Endothelial cell of umbilical vein (primary cell): ENCODE data around the gene FMN1. TPM values are rescaled to one million over a fixed set of nuclear protein-coding genes. Genes with fewer than 3 reads are reported as not detected.

Source experiments
- BruUV-seq: library from RNA; stranded (reverse); fragments of 400-500 nt; replicated peaks from 2 replicates; lab custom pipeline; 2021; lab: Mats Ljungman, UMichigan
- CTCF ChIA-PET: fragments of 300-600, 350-600 bp; sonication (Branson Sonifier 250); formaldehyde crosslinking; loops from one replicate; lab custom pipeline; 2021; ENCODE audit warnings: antibody characterized with exemption, inconsistent platforms; lab: Charles Lee
- POLR2A ChIA-PET: fragments of 300-600, 350-600 bp; sonication (Branson Sonifier 250); formaldehyde crosslinking; loops from one replicate; lab custom pipeline; 2021; ENCODE audit warnings: antibody characterized with exemption, inconsistent platforms; lab: Charles Lee
- DNase-seq: peaks from one replicate; pipeline ENCODE4 v3.0.0-alpha.2; 2011; ENCODE audit warnings: low read depth, low spot score
- FAIRE-seq: peaks from 2 replicates; lab custom pipeline; 2011; peaks lifted over from hg19 to GRCh38; lab: Jason Lieb, UNC
- H2AFZ ChIP-seq: 2 replicates; pipeline ENCODE4 v1.6.0; 2012; ENCODE audit warnings: low read depth, low read length, control low read depth, inconsistent platforms
- H3K27ac ChIP-seq: 2 replicates; pipeline ENCODE4 v1.5.1; 2011; ENCODE audit warnings: low read depth, mild to moderate bottlenecking, control low read depth, low read length, moderate library complexity; ENCODE audit not compliant: insufficient read depth
- H3K27me3 ChIP-seq, 2 experiments: 2 replicates each; pipeline versions ENCODE4 v1.6.0 to v1.6.1; 2011; ENCODE audit warnings: low read length in 2 of 2, mixed read lengths in 1 of 2; ENCODE audit not compliant: control insufficient read depth in 2 of 2, insufficient read depth in 2 of 2
- H3K36me3 ChIP-seq, 2 experiments: 2 replicates in 1 of 2; 3 replicates in 1 of 2; pipeline ENCODE4 v1.5.1; 2011; ENCODE audit warnings: low read length in 2 of 2, mild to moderate bottlenecking in 1 of 2, moderate library complexity in 1 of 2; ENCODE audit not compliant: control insufficient read depth in 2 of 2, insufficient read depth in 2 of 2; ENCODE audit errors: extremely low read depth in 1 of 2
- H3K4me1 ChIP-seq: 3 replicates; pipeline ENCODE4 v1.5.1; 2011; ENCODE audit warnings: mild to moderate bottlenecking, low read length; ENCODE audit not compliant: control insufficient read depth, insufficient read depth; ENCODE audit errors: extremely low read depth
- H3K4me2 ChIP-seq: 2 replicates; pipeline ENCODE4 v1.6.1; 2011; ENCODE audit warnings: low read length, control low read depth, mixed read lengths; ENCODE audit not compliant: insufficient read depth
- H3K4me3 ChIP-seq, 3 experiments: fragments of 200-600 bp in 1 of 3; sonication (generic), shearing (Covaris generic) in 1 of 3; replicated peaks in 1 of 3; 2 replicates each; pipeline ENCODE4 v1.5.1; 2011 to 2016; ENCODE audit warnings: control low read depth in 3 of 3, low read length in 3 of 3, mild to moderate bottlenecking in 2 of 3, inconsistent platforms in 1 of 3, low read depth in 1 of 3, moderate library complexity in 1 of 3; ENCODE audit not compliant: insufficient read depth in 1 of 3
- H3K79me2 ChIP-seq: 2 replicates; pipeline ENCODE4 v1.6.0; 2012; ENCODE audit warnings: low read length, inconsistent platforms; ENCODE audit not compliant: control insufficient read depth, insufficient read depth
- H3K9ac ChIP-seq: replicated peaks from 2 replicates; pipeline ENCODE3; 2011; ENCODE audit warnings: low read length, control low read depth; ENCODE audit not compliant: insufficient read depth; ENCODE audit errors: extremely low read depth
- H3K9me1 ChIP-seq: replicated peaks from 3 replicates; pipeline ENCODE4 v1.6.0; 2011; ENCODE audit warnings: mild to moderate bottlenecking, low read length; ENCODE audit not compliant: control insufficient read depth, insufficient read depth; ENCODE audit errors: extremely low read depth
- H3K9me3 ChIP-seq: replicated peaks from 2 replicates; pipeline ENCODE4 v1.5.1; 2012; ENCODE audit warnings: low read length, inconsistent platforms; ENCODE audit not compliant: control insufficient read depth, insufficient read depth
- H4K20me1 ChIP-seq: replicated peaks from 2 replicates; pipeline ENCODE3; 2011; ENCODE audit warnings: mild to moderate bottlenecking, low read length; ENCODE audit not compliant: control insufficient read depth, insufficient read depth; ENCODE audit errors: extremely low read depth
- EZH2 ChIP-seq: IDR thresholded peaks from 2 replicates; pipeline ENCODE4 v1.6.1; 2012; ENCODE audit warnings: borderline replicate concordance, low read depth, mild to moderate bottlenecking, moderate library complexity, low read length, inconsistent platforms; ENCODE audit not compliant: severe bottlenecking
- FOS ChIP-seq: IDR thresholded peaks from 2 replicates; pipeline ENCODE4 v1.6.1; 2011; ENCODE audit warnings: mild to moderate bottlenecking, low read length, moderate library complexity, borderline replicate concordance; ENCODE audit not compliant: insufficient read depth
- GATA2 ChIP-seq: IDR thresholded peaks from 2 replicates; pipeline ENCODE4 v1.7.0; 2011; ENCODE audit warnings: low read depth, mild to moderate bottlenecking, moderate library complexity, mixed read lengths, low read length; ENCODE audit not compliant: insufficient read length, insufficient read depth
- JUN ChIP-seq: IDR thresholded peaks from 2 replicates; pipeline ENCODE4 v1.6.1; 2011; ENCODE audit warnings: borderline replicate concordance, low read depth; ENCODE audit not compliant: insufficient read length, insufficient read depth
- MYC ChIP-seq: IDR thresholded peaks from one replicate; pipeline ENCODE4 v1.6.1; 2011; ENCODE audit warnings: mild to moderate bottlenecking, low read depth, low read length
- POLR2A ChIP-seq: IDR thresholded peaks from 2 replicates; pipeline ENCODE4 v1.6.1; 2012; ENCODE audit warnings: low read depth, mild to moderate bottlenecking, control low read depth, low read length
- POLR2AphosphoS5 ChIP-seq: IDR thresholded peaks from 2 replicates; pipeline ENCODE4 v1.6.1; 2012; ENCODE audit warnings: low read depth, mild to moderate bottlenecking, control low read depth, low read length, moderate library complexity; ENCODE audit not compliant: insufficient read depth
- dilution Hi-C: fragments of 300-500 bp; cut with MboI; formaldehyde crosslinking; loops from one replicate; pipeline ENCODE4 v1.15.0; 2019; ENCODE audit warnings: low sequenced_read_pairs; ENCODE audit not compliant: extremely low pct_ligation_motif_present
- intact Hi-C: fragments of 100-400 bp; cut with micrococcal nuclease; formaldehyde crosslinking; loops from one replicate; pipeline ENCODE4 v1.10.0; 2022
- polyA plus RNA-seq, 4 experiments: library from polyadenylated mRNA; depleted of rRNA in 3 of 4; stranded (reverse) in 3 of 4; unstranded in 1 of 4; fragments of >200 nt; gene quantifications; 2 replicates each; pipeline versions ENCODE4 v1.2.1 to v1.2.3, GENCODE V29; 2011 to 2012; ENCODE audit warnings: missing spikeins in 1 of 4
- total RNA-seq: library from RNA; stranded (reverse); gene quantifications from 2 replicates; pipeline ENCODE4 v1.2.3, GENCODE V29; 2021
- TF ChIP-seq, protein P1 (sequence below), 2 donors: IDR thresholded peaks; 1 replicate in 1 of 2; 2 replicates in 1 of 2; pipeline ENCODE4 v1.5.1; 2011; ENCODE audit warnings: low read length in 2 of 2, mild to moderate bottlenecking in 2 of 2, moderate library complexity in 2 of 2, control low read depth in 1 of 2, inconsistent platforms in 1 of 2, low read depth in 1 of 2; ENCODE audit not compliant: insufficient read depth in 1 of 2; ENCODE audit errors: extremely low read depth in 1 of 2
- TF ChIP-seq, protein P2 (sequence below): IDR thresholded peaks from 2 replicates; pipeline ENCODE4 v1.6.1; 2011; ENCODE audit not compliant: insufficient read depth, insufficient read length

The FMN1 gene
- total and polyA plus RNA-seq, 2 donors (not counting 3 experiments of a cell fraction or from before 2014, with no cell fraction given) = 0.01 to 0.29 TPM

DNA sequence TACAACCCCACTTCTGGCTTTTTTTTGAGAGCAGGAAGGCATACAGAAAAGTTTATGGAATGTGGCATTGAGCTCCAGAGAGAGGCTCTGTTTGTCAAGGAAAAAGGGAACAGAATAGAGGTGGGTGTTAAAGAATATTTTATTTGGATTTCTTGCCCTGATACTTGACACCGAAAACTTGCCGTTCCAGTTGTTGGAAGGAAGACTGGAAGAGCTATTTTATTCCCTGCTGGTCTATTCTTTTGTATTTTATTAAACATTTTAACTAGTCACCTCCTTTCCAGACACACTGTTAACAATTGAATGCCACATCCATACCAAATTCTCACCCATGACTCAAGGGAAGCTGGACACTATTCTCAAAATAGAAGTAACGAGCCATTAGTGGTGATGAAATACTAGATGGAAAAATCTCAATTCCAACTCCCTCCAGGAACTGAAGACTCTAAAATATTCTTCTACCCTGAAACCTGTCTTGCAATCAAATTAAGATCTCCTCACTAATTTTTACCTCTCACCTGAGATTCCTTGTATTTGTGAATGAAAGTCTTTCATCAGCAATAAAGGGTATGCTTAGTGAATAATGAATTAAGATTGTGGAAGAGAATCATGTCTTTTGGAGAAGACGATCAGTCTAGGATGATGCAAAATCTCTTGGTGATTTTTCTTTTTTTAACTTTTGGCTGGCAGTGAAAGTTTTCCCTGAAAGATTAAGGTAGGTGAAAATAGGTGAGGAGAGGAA, 448.2 kb downstream of the FMN1 start:
- no peak for FAIRE-seq

More for the DNA sequence above, 448.2 kb downstream of the FMN1 start:
- intact Hi-C loops = no loop called here
- Histone ChIP-seq H3K27ac (no peak overlapping the region), H3K9me3 (no peaks in the 10 kb centered on the region), H3K4me2 (no peak overlapping the region), H3K4me3 (no peak overlapping the region), H3K9ac (no peak overlapping the region), H3K36me3 (no peaks in the 10 kb centered on the region), H3K9me1 (no peaks in the 10 kb centered on the region), H3K79me2 (no peaks in the 10 kb centered on the region), H2AFZ (no peak overlapping the region), H4K20me1 (no peaks in the 10 kb centered on the region), H3K27me3 (no peaks in the 10 kb centered on the region), H3K4me1 (no peaks in the 10 kb centered on the region)
- ChIA-PET CTCF (interaction anchor here (2.8 kb wide), 1 partner anchor 97 kb away, joined by 9 read pairs; no protein-coding TSS in a partner anchor), POLR2A (no interaction called here)
- DNase-seq = no peak
- dilution Hi-C loops = no loop called here
- no TSS peak for BruUV-seq
- TF ChIP-seq EZH2 (no peak), FOS (no peak), POLR2AphosphoS5 (no peak), POLR2A (no peak), JUN (no peak), GATA2 (no peak), MYC (no peak)
- TF ChIP-seq, protein P1, sequence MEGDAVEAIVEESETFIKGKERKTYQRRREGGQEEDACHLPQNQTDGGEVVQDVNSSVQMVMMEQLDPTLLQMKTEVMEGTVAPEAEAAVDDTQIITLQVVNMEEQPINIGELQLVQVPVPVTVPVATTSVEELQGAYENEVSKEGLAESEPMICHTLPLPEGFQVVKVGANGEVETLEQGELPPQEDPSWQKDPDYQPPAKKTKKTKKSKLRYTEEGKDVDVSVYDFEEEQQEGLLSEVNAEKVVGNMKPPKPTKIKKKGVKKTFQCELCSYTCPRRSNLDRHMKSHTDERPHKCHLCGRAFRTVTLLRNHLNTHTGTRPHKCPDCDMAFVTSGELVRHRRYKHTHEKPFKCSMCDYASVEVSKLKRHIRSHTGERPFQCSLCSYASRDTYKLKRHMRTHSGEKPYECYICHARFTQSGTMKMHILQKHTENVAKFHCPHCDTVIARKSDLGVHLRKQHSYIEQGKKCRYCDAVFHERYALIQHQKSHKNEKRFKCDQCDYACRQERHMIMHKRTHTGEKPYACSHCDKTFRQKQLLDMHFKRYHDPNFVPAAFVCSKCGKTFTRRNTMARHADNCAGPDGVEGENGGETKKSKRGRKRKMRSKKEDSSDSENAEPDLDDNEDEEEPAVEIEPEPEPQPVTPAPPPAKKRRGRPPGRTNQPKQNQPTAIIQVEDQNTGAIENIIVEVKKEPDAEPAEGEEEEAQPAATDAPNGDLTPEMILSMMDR (IDR thresholded peaks at IDR 0.05; ENCODE audit: extremely low read depth in 1 of 2, insufficient read depth in 1 of 2, low read depth in 1 of 2, low read length in 2 of 2) = no peak
- TF ChIP-seq, protein P2, sequence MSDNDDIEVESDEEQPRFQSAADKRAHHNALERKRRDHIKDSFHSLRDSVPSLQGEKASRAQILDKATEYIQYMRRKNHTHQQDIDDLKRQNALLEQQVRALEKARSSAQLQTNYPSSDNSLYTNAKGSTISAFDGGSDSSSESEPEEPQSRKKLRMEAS = no peak
